Glutamatergic neuron (in vitro differentiated cells): ENCODE results near the gene EPB41L1. TPM values are rescaled to one million over a fixed set of nuclear protein-coding genes. Genes with fewer than 3 reads are reported as not detected.

Experiments used
- DNase-seq: peaks from one replicate; pipeline ENCODE4 v3.0.0; 2022
- H3K27ac Mint-ChIP-seq: one replicate; pipeline ENCODE4 v1.8.0; 2020; ENCODE audit warnings: mild to moderate bottlenecking, mixed read lengths, inconsistent platforms; ENCODE audit not compliant: unreplicated experiment
- H3K27me3 Mint-ChIP-seq: one replicate; pipeline ENCODE4 v1.8.0; 2020; ENCODE audit warnings: mild to moderate bottlenecking, moderate library complexity, mixed read lengths, inconsistent platforms; ENCODE audit not compliant: unreplicated experiment
- H3K36me3 Mint-ChIP-seq: one replicate; pipeline ENCODE4 v1.8.0; 2020; ENCODE audit warnings: mild to moderate bottlenecking, mixed read lengths, inconsistent platforms; ENCODE audit not compliant: unreplicated experiment
- H3K4me1 Mint-ChIP-seq: one replicate; pipeline ENCODE4 v1.8.0; 2020; ENCODE audit warnings: mild to moderate bottlenecking, low read depth, mixed read lengths, inconsistent platforms; ENCODE audit not compliant: unreplicated experiment
- H3K4me3 Mint-ChIP-seq: one replicate; pipeline ENCODE4 v1.8.0; 2020; ENCODE audit warnings: mild to moderate bottlenecking, mixed read lengths, inconsistent platforms; ENCODE audit not compliant: unreplicated experiment
- H3K9me3 Mint-ChIP-seq: one replicate; pipeline ENCODE4 v1.8.0; 2020; ENCODE audit warnings: mild to moderate bottlenecking, moderate library complexity, mixed read lengths, inconsistent platforms; ENCODE audit not compliant: unreplicated experiment
- total RNA-seq: library from RNA; stranded (reverse); fragmentation: NEBNext Ultra II Directional; extraction: Animal tissue kit (Norgen Biotek cat#: 25700); gene quantifications from one replicate; pipeline ENCODE4 v1.2.1, GENCODE V29; 2021; ENCODE audit not compliant: unreplicated experiment
- TF ChIP-seq, protein P1 (sequence below): fragments of 200-600 bp; sonication (generic); IDR thresholded peaks from one replicate; pipeline ENCODE4 v1.5.0; 2021; ENCODE audit not compliant: partially characterized antibody, unreplicated experiment

EPB41L1 gene
- total RNA-seq, 1 donor from 2014 or later = 54.1 TPM

DNA sequence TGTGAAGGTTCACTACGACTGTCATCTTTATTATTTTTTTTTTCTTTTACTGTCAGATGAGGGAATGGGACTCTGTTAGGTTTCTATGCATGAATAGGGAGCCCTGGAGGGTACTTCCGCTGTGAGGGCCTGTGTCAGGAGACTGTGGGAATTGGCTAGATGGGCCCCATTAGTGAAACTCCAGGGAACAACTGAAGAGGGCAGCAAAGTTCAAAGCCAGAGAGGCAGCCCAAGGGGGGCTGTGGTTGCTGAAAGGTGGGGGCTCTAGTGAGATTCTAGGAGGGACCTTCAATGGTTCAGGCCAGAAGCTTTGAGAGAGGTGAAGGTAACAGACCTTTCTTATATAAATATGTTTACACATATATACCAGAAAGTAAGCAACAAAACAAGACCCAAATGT lies 13.2 kb upstream of the EPB41L1 start:
- no peak for DNase-seq
- Mint-ChIP-seq H3K36me3 (no peaks in the 10 kb centered on the region), H3K27ac (no peak overlapping the region), H3K4me1 (peaks cover 17% of the 10 kb centered on the region), H3K9me3 (peaks cover 2% of the 10 kb centered on the region), H3K27me3 (peaks cover 2% of the 10 kb centered on the region), H3K4me3 (no peak overlapping the region)
- TF ChIP-seq, protein P1, sequence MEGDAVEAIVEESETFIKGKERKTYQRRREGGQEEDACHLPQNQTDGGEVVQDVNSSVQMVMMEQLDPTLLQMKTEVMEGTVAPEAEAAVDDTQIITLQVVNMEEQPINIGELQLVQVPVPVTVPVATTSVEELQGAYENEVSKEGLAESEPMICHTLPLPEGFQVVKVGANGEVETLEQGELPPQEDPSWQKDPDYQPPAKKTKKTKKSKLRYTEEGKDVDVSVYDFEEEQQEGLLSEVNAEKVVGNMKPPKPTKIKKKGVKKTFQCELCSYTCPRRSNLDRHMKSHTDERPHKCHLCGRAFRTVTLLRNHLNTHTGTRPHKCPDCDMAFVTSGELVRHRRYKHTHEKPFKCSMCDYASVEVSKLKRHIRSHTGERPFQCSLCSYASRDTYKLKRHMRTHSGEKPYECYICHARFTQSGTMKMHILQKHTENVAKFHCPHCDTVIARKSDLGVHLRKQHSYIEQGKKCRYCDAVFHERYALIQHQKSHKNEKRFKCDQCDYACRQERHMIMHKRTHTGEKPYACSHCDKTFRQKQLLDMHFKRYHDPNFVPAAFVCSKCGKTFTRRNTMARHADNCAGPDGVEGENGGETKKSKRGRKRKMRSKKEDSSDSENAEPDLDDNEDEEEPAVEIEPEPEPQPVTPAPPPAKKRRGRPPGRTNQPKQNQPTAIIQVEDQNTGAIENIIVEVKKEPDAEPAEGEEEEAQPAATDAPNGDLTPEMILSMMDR = no peak

DNA sequence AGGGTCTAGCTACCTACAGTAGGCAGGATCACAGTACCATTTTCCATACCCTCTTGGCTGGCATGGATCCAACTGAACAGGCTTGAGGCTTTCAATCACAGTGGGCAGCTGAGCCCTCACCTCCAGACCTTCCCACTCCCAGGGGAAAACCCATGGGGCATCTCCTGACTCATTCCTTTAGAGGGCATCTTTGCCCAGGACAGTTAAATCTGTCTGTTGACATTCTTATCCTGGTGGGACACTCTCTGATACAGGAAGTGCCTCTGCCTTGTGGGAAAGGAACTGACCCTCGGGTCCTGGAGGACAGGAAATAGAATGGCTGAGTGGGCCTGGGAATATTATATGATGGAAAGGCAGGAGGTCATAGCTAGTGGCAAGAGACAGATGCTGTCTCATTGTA lies 10.2 kb upstream of the EPB41L1 start:
- H3K4me1 Mint-ChIP-seq = peaks cover 31% of the 10 kb centered on the region
- H3K27ac Mint-ChIP-seq = no peak overlapping the region
- no peak for DNase-seq

DNA sequence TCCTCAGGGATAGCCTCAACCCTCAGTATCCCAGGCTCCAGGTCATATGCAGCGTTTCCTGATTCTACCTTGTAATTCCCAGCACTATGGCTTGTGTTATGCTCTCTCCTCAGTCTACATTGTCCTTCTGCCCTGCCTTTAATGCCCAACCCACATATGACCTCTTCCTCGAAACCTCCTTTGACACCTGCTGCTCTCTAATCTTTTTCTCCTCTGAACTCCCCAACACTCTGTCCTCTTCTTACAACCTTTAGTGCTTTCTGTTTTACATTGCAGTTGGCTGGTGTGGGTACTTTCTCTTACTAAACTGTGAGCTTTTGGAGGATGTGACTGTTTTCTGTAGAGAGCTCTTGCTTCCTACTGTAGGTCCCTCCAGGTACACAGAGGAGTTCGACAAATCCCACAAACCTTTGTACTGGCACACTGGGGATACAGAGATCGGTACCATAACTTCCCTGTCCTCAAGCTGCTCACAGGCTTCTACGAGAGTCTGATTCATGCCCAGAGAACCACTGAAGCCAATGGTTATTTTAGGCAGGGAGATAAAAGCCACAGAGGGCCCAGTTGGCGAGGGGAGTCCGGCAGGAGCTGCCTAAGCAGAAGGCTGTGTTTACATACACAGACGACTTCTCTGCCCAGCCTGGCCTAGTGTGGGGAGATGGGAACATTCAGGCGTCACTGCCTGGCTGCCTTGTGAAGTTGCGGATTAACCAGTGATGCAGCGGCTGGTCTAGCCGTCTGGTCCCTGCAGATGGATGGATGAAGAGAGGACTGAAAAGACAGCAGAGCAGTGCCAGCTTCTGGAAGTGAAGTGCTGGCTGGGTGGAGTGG lies 8.4 kb upstream of the EPB41L1 start:
- Mint-ChIP-seq H3K36me3 (no peaks in the 10 kb centered on the region), H3K9me3 (peaks cover 2% of the 10 kb centered on the region), H3K27me3 (peaks cover 5% of the 10 kb centered on the region), H3K27ac (peak overlapping the region; percentile 60), H3K4me3 (no peak overlapping the region), H3K4me1 (peaks cover 25% of the 10 kb centered on the region)
- no peak for DNase-seq
- TF ChIP-seq, protein P1 = no peak

More for the DNA sequence above, 10.2 kb upstream of the EPB41L1 start:
- TF ChIP-seq, protein P1 = no peak
- Mint-ChIP-seq H3K36me3 (no peaks in the 10 kb centered on the region), H3K4me3 (no peak overlapping the region), H3K9me3 (peaks cover 2% of the 10 kb centered on the region), H3K27me3 (peaks cover 5% of the 10 kb centered on the region)

DNA sequence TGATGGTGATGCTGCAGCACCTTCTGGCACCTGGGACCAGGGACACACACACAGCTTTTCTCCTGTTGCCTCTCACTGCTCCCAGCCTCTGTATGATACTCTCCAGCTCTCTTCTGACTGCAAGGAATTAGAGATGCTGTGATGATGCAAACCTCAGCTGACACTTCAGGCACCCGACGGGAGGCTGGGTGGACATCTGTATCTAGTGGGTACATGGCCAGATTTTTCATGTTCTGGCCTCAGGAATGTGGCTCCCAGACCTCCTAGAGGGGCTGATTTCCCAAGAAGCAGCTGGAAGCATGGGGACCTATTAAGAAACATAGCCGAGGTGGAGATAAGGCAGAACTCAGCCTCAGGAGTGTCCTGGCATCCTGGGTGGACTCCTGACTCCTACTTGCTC lies 6.8 kb upstream of the EPB41L1 start:
- H3K4me1 Mint-ChIP-seq = peaks cover 29% of the 10 kb centered on the region
- H3K4me3 Mint-ChIP-seq = no peak overlapping the region
- H3K9me3 Mint-ChIP-seq = peaks cover 2% of the 10 kb centered on the region
- peaks cover 7% of the 10 kb centered on the region for H3K27me3 Mint-ChIP-seq
- no peak for DNase-seq
- TF ChIP-seq, protein P1 = no peak
- no peaks in the 10 kb centered on the region for H3K36me3 Mint-ChIP-seq
- no peak overlapping the region for H3K27ac Mint-ChIP-seq

DNA sequence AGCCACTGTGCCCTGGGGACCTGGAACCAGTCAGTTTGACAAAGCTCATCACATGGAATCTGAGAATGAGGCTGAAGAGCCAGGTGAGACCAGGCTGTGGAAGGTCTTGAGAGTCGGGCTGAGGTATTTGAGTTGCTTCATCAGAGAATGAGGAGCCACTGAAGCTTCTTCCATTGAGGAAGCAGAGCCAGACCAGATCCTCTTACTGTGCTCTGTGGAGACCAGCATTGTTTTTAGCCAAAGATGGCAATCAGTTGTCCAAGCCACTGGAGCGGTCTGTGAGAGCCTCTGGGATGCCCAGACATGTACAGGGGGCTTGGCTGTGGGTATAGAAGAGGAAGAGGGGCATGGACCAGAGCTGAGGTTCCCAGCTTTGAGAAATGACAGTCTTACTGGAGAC lies 6.1 kb upstream of the EPB41L1 start:
- H3K27me3 Mint-ChIP-seq = peaks cover 8% of the 10 kb centered on the region
- peaks cover 2% of the 10 kb centered on the region for H3K9me3 Mint-ChIP-seq
- no peaks in the 10 kb centered on the region for H3K36me3 Mint-ChIP-seq
- TF ChIP-seq, protein P1 = no peak
- no peak overlapping the region for H3K27ac Mint-ChIP-seq
- H3K4me1 Mint-ChIP-seq = peaks cover 32% of the 10 kb centered on the region
- no peak for DNase-seq
- H3K4me3 Mint-ChIP-seq = no peak overlapping the region
